IMR-90 (cell line): ENCODE results near the gene PSMA2. TPM values are rescaled to one million over a fixed set of nuclear protein-coding genes. Genes with fewer than 3 reads are reported as not detected.

Source experiments
- ATAC-seq: fragments of 200-7000 bp; cut with Tn5 transposase; 2 replicates; pipeline ENCODE4 v1.9.1; 2020; ENCODE audit warnings: low read depth, mild to moderate bottlenecking, moderate library complexity
- BruUV-seq: library from RNA; stranded (reverse); fragments of 400-500 nt; replicated peaks from 2 replicates; lab custom pipeline; 2021; lab: Mats Ljungman, UMichigan
- CTCF ChIA-PET: fragments of 300-600 bp; formaldehyde crosslinking; extraction: SDS; loops from one replicate; lab custom pipeline; 2021; ENCODE audit warnings: antibody characterized with exemption; lab: Yijun Ruan, JAX
- POLR2A ChIA-PET: fragments of 300-600 bp; sonication (Branson Sonifier 250); formaldehyde crosslinking; loops from one replicate; lab custom pipeline; 2022; ENCODE audit warnings: antibody characterized with exemption; ENCODE audit not compliant: unreplicated experiment; lab: Charles Lee
- DNase-seq: peaks from one replicate; pipeline ENCODE4 v3.0.0; 2013
- H2AFZ ChIP-seq: replicated peaks from 2 replicates; pipeline ENCODE3; 2013; ENCODE audit warnings: low read length, mild to moderate bottlenecking; ENCODE audit not compliant: poor library complexity
- H2AK5ac ChIP-seq: 2 replicates; pipeline ENCODE4 v1.6.1; 2013; ENCODE audit warnings: low read depth, low read length, inconsistent platforms
- H2AK9ac ChIP-seq: replicated peaks from 2 replicates; pipeline ENCODE3; 2013; ENCODE audit warnings: mild to moderate bottlenecking, low read depth, low read length, moderate library complexity; ENCODE audit not compliant: poor library complexity
- H2BK120ac ChIP-seq: 2 replicates; pipeline ENCODE4 v1.6.1; 2013; ENCODE audit warnings: low read depth, low read length, inconsistent platforms
- H2BK15ac ChIP-seq: 3 replicates; pipeline ENCODE4 v1.6.1; 2013; ENCODE audit warnings: low read depth, low read length, inconsistent platforms
- H2BK20ac ChIP-seq: 2 replicates; pipeline ENCODE4 v1.6.1; 2013; ENCODE audit warnings: low read depth, mild to moderate bottlenecking, inconsistent platforms, low read length, moderate library complexity
- H2BK5ac ChIP-seq: 2 replicates; pipeline ENCODE4 v1.6.1; 2013; ENCODE audit warnings: mild to moderate bottlenecking, low read depth, low read length, inconsistent platforms; ENCODE audit not compliant: poor library complexity, severe bottlenecking
- H3K14ac ChIP-seq: replicated peaks from 2 replicates; pipeline ENCODE4 v1.6.1; 2013; ENCODE audit warnings: low read depth, low read length, inconsistent platforms
- H3K18ac ChIP-seq: 2 replicates; pipeline ENCODE4 v1.6.1; 2013; ENCODE audit warnings: low read depth, low read length, control low read depth
- H3K23ac ChIP-seq: 2 replicates; pipeline ENCODE4 v1.6.1; 2013; ENCODE audit warnings: low read depth, low read length, inconsistent platforms
- H3K27ac ChIP-seq: 2 replicates; pipeline ENCODE4 v1.5.1; 2013; ENCODE audit warnings: mild to moderate bottlenecking, control low read depth, low read length; ENCODE audit not compliant: insufficient read depth
- H3K27me3 ChIP-seq: 2 replicates; pipeline ENCODE4 v1.6.1; 2013; ENCODE audit warnings: low read length; ENCODE audit not compliant: control insufficient read depth, insufficient read depth
- H3K36me3 ChIP-seq: 2 replicates; pipeline ENCODE4 v1.6.1; 2013; ENCODE audit warnings: low read length, mixed read lengths; ENCODE audit not compliant: control insufficient read depth, insufficient read depth
- H3K4ac ChIP-seq: 2 replicates; pipeline ENCODE4 v1.6.1; 2013; ENCODE audit warnings: low read depth, low read length, inconsistent platforms
- H3K4me1 ChIP-seq: 2 replicates; pipeline ENCODE4 v1.6.1; 2013; ENCODE audit warnings: low read length, mixed read lengths; ENCODE audit not compliant: control insufficient read depth, insufficient read depth
- H3K4me2 ChIP-seq: 2 replicates; pipeline ENCODE4 v1.6.1; 2013; ENCODE audit warnings: low read depth, mild to moderate bottlenecking, control low read depth, low read length, moderate library complexity
- H3K4me3 ChIP-seq: 2 replicates; pipeline ENCODE4 v1.5.1; 2013; ENCODE audit warnings: low read depth, mild to moderate bottlenecking, control low read depth, low read length, moderate library complexity; ENCODE audit not compliant: insufficient read depth
- H3K56ac ChIP-seq: 2 replicates; pipeline ENCODE4 v1.6.1; 2013; ENCODE audit warnings: low read length, inconsistent platforms; ENCODE audit not compliant: insufficient read depth; ENCODE audit errors: extremely low read depth
- H3K79me1 ChIP-seq, 2 experiments: 2 replicates each; pipeline ENCODE4 v1.6.1; 2013; ENCODE audit warnings: low read length in 2 of 2, inconsistent platforms in 1 of 2, low read depth in 1 of 2
- H3K9ac ChIP-seq: 2 replicates; pipeline ENCODE4 v1.6.1; 2013; ENCODE audit warnings: low read depth, low read length, control low read depth
- H3K9me1 ChIP-seq: 2 replicates; pipeline ENCODE4 v1.6.1; 2013; ENCODE audit warnings: low read length, inconsistent platforms; ENCODE audit not compliant: insufficient read depth
- H3K9me3 ChIP-seq: 2 replicates; pipeline ENCODE4 v1.6.1; 2013; ENCODE audit warnings: low read length; ENCODE audit not compliant: control insufficient read depth, insufficient read depth
- H4K20me1 ChIP-seq: 2 replicates; pipeline ENCODE4 v1.6.1; 2013; ENCODE audit warnings: low read length, inconsistent platforms; ENCODE audit not compliant: insufficient read depth
- H4K5ac ChIP-seq: 2 replicates; pipeline ENCODE4 v1.6.1; 2013; ENCODE audit warnings: mild to moderate bottlenecking, low read depth, low read length, control low read depth
- H4K8ac ChIP-seq, 2 experiments: 2 replicates each; pipeline ENCODE4 v1.6.1; 2013; ENCODE audit warnings: low read depth in 2 of 2, low read length in 2 of 2, control low read depth in 1 of 2, inconsistent platforms in 1 of 2
- H4K91ac ChIP-seq: 2 replicates; pipeline ENCODE4 v1.6.1; 2013; ENCODE audit warnings: low read depth, low read length, inconsistent platforms; ENCODE audit not compliant: insufficient read depth
- BHLHE40 ChIP-seq: fragments of 150-350 bp; IDR thresholded peaks from 2 replicates; pipeline ENCODE4 v1.6.1; 2016; ENCODE audit warnings: mild to moderate bottlenecking, low read depth, low read length
- CEBPB ChIP-seq: IDR thresholded peaks from 2 replicates; pipeline ENCODE4 v1.6.1; 2012; ENCODE audit warnings: low read depth, low read length, improper control_type of control experiment
- CTCF ChIP-seq: conservative IDR thresholded peaks from 2 replicates; pipeline ENCODE4 v1.5.1; 2012; ENCODE audit warnings: mild to moderate bottlenecking, low read depth, low read length, improper control_type of control experiment
- FOS ChIP-seq: fragments of 150-350 bp; IDR thresholded peaks from 2 replicates; pipeline ENCODE4 v1.6.1; 2016; ENCODE audit warnings: low read depth, low read length
- MAFK ChIP-seq: IDR thresholded peaks from 2 replicates; pipeline ENCODE4 v1.6.1; 2012; ENCODE audit warnings: low read depth, low read length, improper control_type of control experiment
- MAZ ChIP-seq: IDR thresholded peaks from 2 replicates; pipeline ENCODE4 v1.6.1; 2012; ENCODE audit warnings: low read depth, mild to moderate bottlenecking, low read length, improper control_type of control experiment, moderate library complexity, borderline replicate concordance
- MXI1 ChIP-seq: IDR thresholded peaks from 2 replicates; pipeline ENCODE4 v1.6.1; 2012; ENCODE audit warnings: low read depth, mild to moderate bottlenecking, low read length, moderate library complexity, borderline replicate concordance
- NFE2L2 ChIP-seq: fragments of 150-350 bp; IDR thresholded peaks from 2 replicates; pipeline ENCODE4 v1.6.1; 2016; ENCODE audit warnings: low read depth, mild to moderate bottlenecking, low read length
- POLR2A ChIP-seq: IDR thresholded peaks from 2 replicates; pipeline ENCODE4 v1.6.1; 2012; ENCODE audit warnings: mild to moderate bottlenecking, low read depth, low read length
- RAD21 ChIP-seq: IDR thresholded peaks from 2 replicates; pipeline ENCODE4 v1.6.1; 2012; ENCODE audit warnings: low read length, improper control_type of control experiment
- RCOR1 ChIP-seq: IDR thresholded peaks from 2 replicates; pipeline ENCODE4 v1.6.1; 2012; ENCODE audit warnings: mild to moderate bottlenecking, low read length, improper control_type of control experiment; ENCODE audit not compliant: insufficient replicate concordance
- RFX5 ChIP-seq: IDR thresholded peaks from 2 replicates; pipeline ENCODE4 v1.8.0; 2012; ENCODE audit warnings: low read depth, mild to moderate bottlenecking, low read length, moderate library complexity
- USF2 ChIP-seq: fragments of 150-350 bp; IDR thresholded peaks from 2 replicates; pipeline ENCODE4 v1.6.1; 2017; ENCODE audit warnings: mild to moderate bottlenecking, antibody characterized with exemption, low read length, low read depth
- WGBS, 2 experiments: methylation state at CpG; one replicate each; pipeline versions ENCODE4 v1.1.5 to v1.1.7; 2013; ENCODE audit warnings: missing lambda C conversion rate in 2 of 2; ENCODE audit not compliant: insufficient read length in 1 of 2; ENCODE audit errors: extremely low coverage in 2 of 2; 5-methylcytosine and 5-hydroxymethylcytosine counted together
- dilution Hi-C: fragments of 300-500 bp; cut with HindIII; formaldehyde crosslinking; loops from one replicate; pipeline ENCODE4 v1.14.3; 2018; ENCODE audit warnings: low sequenced_read_pairs; ENCODE audit not compliant: unreplicated experiment
- in situ Hi-C: fragments of 300-500 bp; cut with MboI; formaldehyde crosslinking; loops from 3 replicates; pipeline ENCODE4 v1.14.3; 2019; ENCODE audit warnings: low sequenced_read_pairs, inconsistent platforms, mixed read lengths
- intact Hi-C: fragments of 100-400 bp; cut with micrococcal nuclease; formaldehyde crosslinking; loops from 2 replicates; pipeline ENCODE4 v1.10.0; 2022
- polyA plus RNA-seq, 3 experiments: library from polyadenylated mRNA; depleted of rRNA; stranded (reverse); fragments of >200 nt; gene quantifications; 2 replicates each; pipeline ENCODE4 v1.2.3, GENCODE V29; 2012; ENCODE audit warnings: low replicate concordance in 1 of 3
- total RNA-seq: library from RNA; depleted of rRNA; stranded (reverse); fragments of >200 nt; gene quantifications from 2 replicates; pipeline ENCODE4 v1.2.3, GENCODE V29; 2012
- TF ChIP-seq, protein P1 (sequence below): fragments of 150-350 bp; IDR thresholded peaks from 2 replicates; pipeline ENCODE4 v1.6.1; 2016; ENCODE audit warnings: low read depth, mild to moderate bottlenecking, low read length, moderate library complexity, borderline replicate concordance

PSMA2 gene
- total and polyA plus RNA-seq, 2 of the 4 experiments (the other 2 are of a cell fraction) = 106 to 138 TPM

GRCh38 chr7:42928754-42929153 lies 3.2 kb downstream of the PSMA2 start:
- no peak overlapping the region for H4K91ac ChIP-seq
- no peak overlapping the region for H2AK5ac ChIP-seq
- dilution Hi-C loops (loop anchor here (25.0 kb wide), 1 partner anchor 309 kb away; no protein-coding TSS in a partner anchor), in situ Hi-C loops (loop anchor here (25.0 kb wide), 1 partner anchor 909 kb away; no protein-coding TSS in a partner anchor), intact Hi-C loops (no loop called here)
- DNase-seq (no peak), ATAC-seq (no peak)
- H3K9ac ChIP-seq = no peak overlapping the region
- no peak overlapping the region for H3K4me3 ChIP-seq
- CTCF ChIA-PET = interaction anchor here (1.1 to 1.9 kb wide), 2 partner anchors 14 to 18 kb away, joined by 3 to 4 read pairs; no protein-coding TSS in a partner anchor
- H3K18ac ChIP-seq = no peak overlapping the region
- no peak overlapping the region for H3K4me2 ChIP-seq
- no peaks in the 10 kb centered on the region for H3K9me3 ChIP-seq
- WGBS, 2 experiments = no CpG with 5 or more reads among the region's 3 CpGs
- H3K23ac ChIP-seq = no peak overlapping the region
- BruUV-seq = no TSS peak
- H4K5ac ChIP-seq = no peak overlapping the region
- H4K8ac ChIP-seq = no peak overlapping the region
- peaks cover 13 to 64% of the 10 kb centered on the region in 2 experiments; a peak in 3 of 4 replicates for H3K79me1 ChIP-seq
- no peak overlapping the region for H3K14ac ChIP-seq
- TF ChIP-seq CEBPB (no peak), RCOR1 (no peak), MXI1 (no peak), MAZ (no peak), RFX5 (no peak), POLR2A (no peak), RAD21 (no peak), BHLHE40 (no peak), FOS (no peak), MAFK (no peak), USF2 (no peak), CTCF (no peak), NFE2L2 (no peak)
- TF ChIP-seq, protein P1, sequence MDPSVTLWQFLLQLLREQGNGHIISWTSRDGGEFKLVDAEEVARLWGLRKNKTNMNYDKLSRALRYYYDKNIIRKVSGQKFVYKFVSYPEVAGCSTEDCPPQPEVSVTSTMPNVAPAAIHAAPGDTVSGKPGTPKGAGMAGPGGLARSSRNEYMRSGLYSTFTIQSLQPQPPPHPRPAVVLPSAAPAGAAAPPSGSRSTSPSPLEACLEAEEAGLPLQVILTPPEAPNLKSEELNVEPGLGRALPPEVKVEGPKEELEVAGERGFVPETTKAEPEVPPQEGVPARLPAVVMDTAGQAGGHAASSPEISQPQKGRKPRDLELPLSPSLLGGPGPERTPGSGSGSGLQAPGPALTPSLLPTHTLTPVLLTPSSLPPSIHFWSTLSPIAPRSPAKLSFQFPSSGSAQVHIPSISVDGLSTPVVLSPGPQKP = no peak
- H3K27ac ChIP-seq = no peak overlapping the region
- peaks cover 34% of the 10 kb centered on the region for H4K20me1 ChIP-seq
- no peaks in the 10 kb centered on the region for H3K27me3 ChIP-seq
- POLR2A ChIA-PET = no interaction called here
- no peak overlapping the region for H2BK120ac ChIP-seq
- no peak overlapping the region for H3K4ac ChIP-seq
- no peak overlapping the region for H2BK5ac ChIP-seq
- H2BK15ac ChIP-seq = no peak overlapping the region; the same call in 2 of the 3 replicates
- peaks cover 2% of the 10 kb centered on the region; the same call in 1 of the 2 replicates for H3K9me1 ChIP-seq
- H2AFZ ChIP-seq = no peak overlapping the region
- no peak overlapping the region for H2AK9ac ChIP-seq
- no peak overlapping the region for H2BK20ac ChIP-seq
- peaks cover 15% of the 10 kb centered on the region for H3K36me3 ChIP-seq
- no peak overlapping the region for H3K56ac ChIP-seq
- H3K4me1 ChIP-seq = peaks cover 4% of the 10 kb centered on the region
